ENCODE results near the gene ZDHHC20.

Gene ZDHHC20, protein sequence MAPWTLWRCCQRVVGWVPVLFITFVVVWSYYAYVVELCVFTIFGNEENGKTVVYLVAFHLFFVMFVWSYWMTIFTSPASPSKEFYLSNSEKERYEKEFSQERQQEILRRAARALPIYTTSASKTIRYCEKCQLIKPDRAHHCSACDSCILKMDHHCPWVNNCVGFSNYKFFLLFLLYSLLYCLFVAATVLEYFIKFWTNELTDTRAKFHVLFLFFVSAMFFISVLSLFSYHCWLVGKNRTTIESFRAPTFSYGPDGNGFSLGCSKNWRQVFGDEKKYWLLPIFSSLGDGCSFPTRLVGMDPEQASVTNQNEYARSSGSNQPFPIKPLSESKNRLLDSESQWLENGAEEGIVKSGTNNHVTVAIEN

DNA sequence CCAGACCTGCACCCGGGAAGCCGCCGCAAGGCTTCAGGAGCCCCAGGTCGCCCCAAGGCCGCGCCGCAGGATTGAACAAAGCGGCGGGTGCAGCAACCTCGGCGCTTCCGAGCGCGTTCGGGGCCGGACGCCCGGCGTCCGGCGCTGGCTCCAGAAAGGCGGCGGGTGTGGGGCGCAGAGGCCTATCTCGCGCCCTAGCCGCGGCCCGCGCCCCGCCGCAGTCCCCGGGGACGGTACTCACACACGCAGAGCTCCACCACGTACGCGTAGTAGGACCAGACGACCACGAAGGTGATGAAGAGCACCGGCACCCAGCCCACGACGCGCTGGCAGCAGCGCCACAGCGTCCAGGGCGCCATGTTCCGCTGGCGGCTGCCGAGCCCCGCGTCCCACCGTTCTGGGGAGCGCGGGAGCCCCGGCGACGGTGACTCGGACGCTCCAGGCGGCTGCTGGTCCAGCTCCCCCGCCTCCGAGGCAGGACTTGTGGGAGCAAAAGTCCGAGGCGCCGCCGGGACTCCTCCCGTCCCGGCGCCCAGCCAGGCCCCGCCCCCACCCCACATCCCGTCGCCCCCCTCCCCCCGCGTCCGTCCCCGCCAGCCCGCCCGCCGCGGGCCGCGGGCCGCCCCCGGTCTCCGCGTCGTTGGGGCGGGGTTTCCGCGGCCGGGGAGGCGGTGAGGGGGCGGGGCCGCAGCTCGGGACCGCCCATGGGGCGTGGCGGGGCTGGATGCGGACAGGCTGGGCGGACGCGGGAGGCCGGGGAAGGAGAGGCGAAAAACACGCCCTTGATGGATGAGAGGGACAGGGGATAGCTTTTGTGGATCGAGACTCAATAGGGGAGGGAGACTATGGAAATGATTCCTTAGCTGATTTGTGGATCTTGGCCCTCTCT lies at the start of gene ZDHHC20:
ZDHHC20 (minus strand) TSS at position 491 of the 889 bp plus-strand sequence; CDS start at position 359, 132 bp downstream.
- DNase-seq: peak; percentile 96

DNA sequence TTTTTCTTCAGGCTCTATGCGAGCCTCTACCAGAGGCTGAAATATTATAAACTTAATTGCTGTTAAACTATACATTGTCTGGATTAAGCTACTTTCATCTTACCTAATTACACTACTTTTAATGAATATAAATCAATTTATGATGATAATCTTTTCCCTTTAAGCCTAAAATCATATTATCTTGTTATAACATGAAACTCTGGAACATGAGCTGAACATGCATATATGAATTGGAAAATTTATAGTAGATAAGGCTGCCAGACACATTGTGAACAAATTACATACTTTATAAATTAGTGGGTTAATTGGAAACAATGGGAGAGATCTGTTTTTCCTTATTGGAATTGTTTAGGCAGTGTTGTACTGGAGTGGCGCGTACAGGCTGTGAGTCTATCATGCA lies 45.3 kb upstream of the ZDHHC20 start:
- no peak for DNase-seq

DNA sequence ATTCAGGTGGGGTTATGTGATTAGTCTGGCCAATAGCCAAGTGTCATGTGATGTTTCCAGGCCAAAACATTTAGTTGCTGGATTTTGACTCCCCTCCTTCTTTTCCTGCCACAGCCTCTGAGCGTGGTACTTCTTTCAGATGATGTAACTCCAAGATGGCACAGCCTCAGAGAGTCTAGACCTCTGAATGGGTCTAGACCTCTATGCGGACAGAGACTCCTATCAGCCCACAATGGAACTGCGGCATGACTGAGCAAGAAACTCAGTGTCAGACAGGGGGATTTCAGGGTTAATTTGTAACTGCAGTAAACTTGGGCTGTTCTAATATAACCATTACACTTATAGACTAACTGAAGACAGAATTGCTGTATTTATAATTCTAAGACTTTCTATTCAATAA lies 42.6 kb upstream of the ZDHHC20 start:
- DNase-seq: no peak

DNA sequence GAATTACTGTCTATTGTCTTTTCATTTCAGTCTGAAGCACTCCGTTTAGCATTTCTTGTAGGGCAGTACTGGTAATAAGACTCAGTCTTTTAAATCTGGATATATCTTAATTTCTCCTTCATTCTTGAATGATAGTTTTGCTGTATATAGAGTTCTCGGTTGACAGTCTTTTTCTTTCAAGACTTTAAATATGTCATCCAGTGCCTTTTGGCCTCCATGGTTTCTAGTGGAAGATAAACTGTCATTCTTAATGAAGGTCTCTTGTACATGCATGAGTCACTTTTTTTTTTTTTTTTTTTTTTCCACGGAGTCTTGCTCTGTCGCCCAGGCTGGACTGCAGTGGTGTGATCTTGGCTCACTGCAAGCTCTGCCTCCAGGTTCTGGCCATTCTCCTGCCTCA lies 27.2 kb upstream of the ZDHHC20 start:
- DNase-seq: no peak

DNA sequence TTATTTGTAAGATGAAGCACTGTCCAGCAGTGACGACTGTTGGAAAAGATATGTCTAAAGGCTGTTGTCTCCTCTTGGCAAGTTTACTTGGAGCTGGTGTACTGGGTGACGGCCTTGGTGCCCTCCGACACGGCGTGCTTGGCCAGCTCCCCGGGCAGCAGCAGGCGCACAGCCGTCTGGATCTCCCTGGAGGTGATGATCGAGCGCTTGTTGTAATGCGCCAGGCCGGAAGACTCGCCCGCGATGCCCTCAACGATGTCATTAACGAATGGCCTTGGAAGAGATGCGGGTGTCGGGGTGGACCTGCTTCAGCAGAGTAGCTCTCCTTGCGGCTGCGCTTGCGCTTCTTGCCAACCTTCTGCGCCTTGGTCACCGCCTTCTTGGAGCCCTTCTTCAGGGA lies 24.6 kb upstream of the ZDHHC20 start:
- DNase-seq: no peak

DNA sequence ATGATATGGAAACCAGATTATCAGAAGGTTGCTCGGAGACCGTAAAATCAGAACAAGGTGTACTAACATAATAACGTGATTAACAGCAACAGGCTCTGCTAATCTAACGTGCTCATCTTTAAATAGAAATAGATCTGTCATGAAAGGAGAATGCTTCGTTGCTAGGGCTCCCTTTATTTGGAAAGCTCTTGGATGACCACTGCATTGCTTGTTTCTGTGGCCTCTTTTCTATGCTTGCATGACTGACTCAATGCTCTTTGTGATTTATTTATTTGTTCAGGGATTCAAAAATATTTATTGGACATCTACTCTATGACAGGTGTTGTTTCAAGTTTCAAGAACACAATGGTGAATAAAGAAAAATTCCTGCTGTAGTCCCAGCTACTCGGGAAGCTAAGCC lies 22.3 kb upstream of the ZDHHC20 start:
- no peak for DNase-seq

DNA sequence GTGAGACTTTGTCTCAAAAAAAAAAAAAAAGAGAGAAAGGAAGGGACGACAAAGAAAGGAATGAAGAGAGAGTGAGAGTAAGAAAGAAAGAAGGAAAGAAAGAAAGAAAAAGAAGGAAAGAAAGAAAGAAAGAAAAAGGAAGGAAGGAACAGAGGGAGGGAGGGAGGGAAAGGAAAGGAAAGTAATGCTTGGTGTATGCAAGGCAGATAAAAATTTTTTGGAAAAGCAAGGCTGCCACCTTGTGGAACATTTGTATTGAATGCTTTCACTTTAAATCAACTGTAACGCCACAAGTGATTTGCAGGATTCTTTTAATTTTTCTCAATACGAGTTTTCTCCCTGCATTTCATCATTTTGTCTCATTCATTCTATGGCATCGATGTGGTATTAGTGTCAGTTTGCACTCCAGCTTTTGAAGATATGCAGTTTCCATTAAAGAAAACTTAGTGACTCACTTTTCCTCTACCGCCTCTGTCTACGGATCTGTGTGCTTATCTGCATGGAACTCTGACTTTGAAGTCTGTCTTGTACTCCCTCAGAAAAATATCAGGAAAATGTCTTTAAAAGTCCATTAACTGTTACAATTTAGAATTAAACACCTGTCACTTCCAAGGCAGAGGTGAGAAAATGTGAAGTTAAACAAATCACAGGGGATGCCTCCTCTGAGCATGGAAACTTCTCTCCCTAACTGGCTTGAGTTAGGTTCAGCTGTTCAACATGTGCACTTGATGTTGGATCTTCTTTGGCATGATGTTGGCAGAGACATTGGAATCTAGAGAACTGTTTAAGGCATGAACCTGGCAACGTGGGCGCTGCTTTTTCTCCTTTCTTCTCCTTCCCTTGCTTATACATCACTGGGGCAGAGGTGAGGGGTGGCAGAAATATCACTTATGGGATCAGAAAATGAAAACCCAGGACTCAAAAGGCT lies 20.0 kb upstream of the ZDHHC20 start:
- peak; percentile 42 for DNase-seq

DNA sequence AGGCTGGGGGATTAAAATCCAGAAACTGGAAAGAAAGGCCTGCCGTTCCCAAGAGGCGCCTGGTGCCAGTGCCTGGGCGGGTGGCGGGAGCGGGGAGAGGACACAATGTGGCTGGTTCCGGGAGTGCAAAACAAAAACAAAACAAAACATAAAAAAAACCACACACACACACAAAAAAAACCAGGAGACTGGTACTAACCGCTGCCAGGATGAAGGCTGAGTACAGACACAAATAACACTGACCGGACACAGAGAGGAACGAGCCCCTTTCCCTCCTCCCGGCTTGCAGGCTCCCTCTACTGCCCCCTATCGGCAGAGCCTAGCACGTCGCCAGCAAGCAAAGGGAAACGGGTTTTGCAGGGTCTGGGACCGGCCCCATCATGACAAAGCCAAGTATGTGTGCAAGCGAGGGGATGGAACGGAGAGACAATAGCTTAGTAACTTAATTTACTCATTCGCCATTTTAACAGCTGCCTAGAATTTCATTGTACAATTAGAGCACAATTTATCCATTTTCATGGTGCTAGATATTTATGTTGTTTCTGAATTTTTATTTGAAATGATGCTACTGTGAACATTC lies 17.9 kb upstream of the ZDHHC20 start:
- peak; percentile 78 for DNase-seq

DNA sequence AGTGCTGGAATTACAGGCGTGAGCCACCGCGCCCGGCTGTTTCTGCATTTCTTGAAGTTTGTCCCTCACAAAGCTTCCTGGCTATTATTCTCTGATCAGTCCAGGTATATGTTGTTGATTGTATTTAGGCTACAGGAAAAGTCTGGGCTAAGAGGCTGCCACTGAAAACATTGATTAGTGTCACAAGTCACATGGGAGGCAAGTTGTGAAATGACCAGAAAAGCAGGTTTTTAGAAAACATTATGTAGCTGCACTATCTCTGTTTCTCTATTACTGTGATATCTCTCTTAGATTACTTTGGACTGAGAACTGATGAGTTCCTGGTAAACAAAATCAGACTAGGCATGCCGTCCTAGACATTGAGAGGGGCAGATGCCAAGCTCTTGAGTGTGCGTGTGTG lies 16.0 kb upstream of the ZDHHC20 start:
- DNase-seq: no peak

DNA sequence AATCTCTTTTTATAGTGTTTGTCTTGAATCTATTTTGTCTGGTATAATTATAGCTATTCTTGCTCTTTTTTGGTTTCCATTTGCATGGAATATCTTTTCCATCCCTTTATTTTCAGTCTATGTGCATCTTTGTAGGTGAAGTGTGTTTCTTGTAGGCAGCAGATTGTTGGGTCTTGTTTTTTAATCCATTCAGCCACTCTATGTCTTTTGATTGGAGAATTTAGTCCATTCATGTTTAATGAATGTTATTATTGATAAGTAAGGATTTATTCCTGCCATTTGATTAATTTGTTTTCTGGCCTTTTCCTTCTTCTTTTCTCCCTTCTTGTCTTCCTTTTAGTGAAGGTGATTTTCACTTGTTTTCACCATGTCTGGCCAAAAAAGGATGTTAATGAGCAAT lies 11.7 kb upstream of the ZDHHC20 start:
- DNase-seq: no peak

DNA sequence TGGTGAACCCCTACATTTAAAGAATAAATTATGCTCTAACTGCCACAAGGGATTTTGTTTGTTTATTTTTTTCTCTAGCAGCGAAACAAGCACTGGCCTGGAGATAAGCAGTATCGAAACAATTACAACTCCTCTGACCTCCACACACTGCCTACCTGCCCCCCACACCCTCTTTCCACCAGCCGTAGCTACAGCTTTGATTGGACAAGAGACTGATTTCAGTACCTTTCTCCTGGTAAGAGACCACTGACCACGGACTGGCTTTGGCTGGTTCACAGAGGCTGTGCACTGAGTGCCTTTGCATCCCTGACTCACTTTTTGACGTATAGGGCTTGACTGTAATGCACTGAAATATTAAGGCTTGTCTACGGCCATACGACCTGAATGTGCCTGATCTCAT lies 7.4 kb upstream of the ZDHHC20 start:
- no peak for DNase-seq

DNA sequence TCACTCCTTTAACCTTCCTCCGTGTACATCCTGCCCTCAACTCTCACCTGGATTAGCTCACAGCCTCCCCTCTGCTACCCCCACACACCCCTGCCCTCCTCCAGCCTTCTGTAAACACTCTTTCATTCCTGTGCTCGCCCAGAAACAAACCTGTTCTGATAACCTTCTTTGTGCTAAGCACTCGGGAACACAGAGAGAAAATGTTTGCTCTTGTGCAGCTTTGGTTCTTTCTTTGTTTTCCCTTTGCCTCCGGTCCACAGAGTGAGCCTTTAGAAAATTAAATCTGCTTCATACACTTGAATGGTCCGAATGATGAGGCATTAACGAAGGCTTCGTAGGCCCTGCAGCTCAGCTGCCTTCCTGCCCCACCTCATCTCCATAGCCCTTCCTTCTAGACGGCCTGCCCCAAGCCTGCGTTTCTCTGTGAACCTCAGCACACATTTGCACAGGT lies 6.6 kb upstream of the ZDHHC20 start:
- no peak for DNase-seq

DNA sequence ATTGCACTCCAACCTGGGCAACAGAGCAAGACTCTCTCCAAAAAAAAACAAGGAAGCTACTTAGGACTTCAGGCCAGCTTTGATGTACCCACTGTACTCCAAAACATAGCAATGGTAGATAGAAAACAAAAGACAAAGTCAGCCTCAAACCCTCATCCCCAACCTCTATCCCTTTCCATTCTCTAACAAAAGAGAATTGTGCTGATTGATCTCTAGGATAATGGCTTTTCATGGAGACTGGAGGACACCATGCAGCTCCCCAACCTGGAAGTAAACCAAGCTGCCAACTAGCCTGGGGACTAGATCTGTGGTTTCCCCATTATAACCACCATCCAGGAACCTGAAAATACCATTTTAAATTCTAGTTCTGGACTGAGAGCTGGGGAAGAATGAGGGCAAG lies 4.3 kb upstream of the ZDHHC20 start:
- DNase-seq: no peak

DNA sequence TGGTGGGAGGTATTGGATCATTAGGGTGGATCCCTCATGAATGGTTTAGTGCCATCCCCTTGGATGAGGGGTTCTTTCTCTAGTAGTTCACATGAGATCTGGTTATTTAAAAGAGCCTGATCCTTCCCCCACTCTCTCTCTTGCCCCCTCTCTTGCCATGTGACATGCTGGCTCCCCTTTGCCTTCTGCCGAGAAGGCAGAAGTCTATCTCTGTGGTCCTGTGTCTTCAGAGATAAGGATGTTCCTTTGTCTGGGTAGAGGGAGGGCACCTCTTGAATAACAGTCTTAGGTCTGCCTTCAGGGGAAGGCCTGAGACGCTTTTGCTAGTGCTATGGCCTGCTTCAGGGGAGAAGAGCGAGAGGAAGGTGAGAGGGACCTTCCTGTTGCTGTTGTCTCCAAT lies 2.0 kb upstream of the ZDHHC20 start:
- no peak for DNase-seq

DNA sequence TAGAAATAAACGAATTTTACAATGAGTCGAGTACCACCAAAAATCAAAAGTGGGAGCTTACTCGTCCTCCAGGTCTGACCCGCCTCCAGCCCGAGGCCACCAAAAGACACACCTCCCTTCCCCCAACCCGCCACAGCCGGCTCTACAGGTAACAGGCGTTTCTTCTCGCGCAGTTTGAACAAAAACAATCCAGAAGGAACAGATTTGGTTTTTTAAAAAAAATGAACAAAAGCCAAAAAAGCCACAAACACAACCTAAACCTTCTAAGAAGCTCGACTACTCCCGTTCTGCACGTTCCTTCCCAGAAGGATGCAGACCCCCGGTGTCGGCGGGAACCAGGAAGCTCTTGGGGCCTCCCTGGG lies 671 bp downstream of the ZDHHC20 start:
- DNase-seq: no peak

DNA sequence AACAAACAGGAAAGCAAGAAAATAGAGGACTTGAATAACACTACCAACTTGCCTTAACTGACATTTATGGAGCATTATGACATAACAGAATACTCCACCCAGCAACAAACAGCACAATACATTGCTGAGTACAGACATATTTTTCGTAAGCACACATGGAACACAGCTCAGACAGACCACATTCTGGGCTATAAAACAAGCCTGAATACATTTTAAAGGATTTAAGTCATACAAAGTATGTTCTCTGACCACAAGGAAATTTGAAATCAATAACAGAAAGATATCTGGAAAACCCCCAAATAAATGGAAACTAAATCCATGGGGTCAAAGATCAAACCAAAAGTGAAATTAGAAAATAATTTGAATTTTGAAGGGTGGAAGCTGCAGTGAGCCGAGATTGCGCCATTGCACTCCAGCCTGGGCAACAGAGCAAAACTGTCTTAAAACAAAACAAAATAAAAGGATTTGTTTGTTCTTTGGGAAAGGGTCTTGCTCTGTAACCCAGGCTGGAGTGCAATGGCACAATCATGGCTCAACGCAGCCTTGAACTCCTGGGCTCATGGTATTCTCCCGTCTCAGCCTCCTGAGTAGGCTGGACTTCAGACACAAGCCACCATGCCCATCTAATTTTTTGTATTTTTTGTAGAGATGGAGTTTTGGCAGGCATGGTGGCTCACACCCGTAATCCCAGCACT lies 5.6 kb downstream of the ZDHHC20 start:
- no peak for DNase-seq

DNA sequence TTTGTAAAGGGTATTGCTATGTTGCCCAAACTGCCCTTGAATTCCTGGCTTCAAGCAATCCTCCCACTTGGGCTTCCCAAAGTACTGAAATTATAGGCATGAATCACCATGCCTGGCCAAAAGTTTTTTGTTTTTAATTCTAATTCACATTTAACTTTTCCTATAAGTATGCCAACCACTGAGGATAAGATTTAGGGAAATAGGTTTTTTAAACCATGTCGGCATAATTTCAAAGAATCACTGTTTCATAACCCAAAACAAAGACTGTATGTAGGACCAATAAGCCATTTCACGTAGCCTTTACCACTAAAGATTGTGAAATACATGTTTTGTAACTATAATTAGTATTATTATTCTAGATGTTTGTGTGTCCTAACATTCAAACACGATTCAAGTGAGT lies 8.2 kb downstream of the ZDHHC20 start:
- DNase-seq: no peak

DNA sequence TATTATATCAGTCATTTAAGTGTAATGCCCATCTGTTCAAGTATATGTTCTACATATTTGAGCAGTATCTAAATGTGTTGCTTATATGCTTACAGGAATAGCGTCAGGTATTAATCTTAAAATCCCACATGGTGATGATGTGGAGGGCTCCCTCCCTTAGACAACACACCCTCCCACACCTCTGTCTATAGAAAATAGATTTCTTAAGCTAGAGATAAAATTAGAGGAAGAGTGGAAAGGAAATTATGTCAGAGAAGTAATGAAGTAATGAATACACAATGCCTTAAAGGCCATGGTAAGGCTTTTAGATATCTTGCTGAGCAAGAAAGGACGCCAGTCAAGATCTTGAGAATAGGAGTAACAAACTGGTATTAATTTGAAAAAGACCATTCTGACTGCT lies 12.4 kb downstream of the ZDHHC20 start:
- DNase-seq: no peak

DNA sequence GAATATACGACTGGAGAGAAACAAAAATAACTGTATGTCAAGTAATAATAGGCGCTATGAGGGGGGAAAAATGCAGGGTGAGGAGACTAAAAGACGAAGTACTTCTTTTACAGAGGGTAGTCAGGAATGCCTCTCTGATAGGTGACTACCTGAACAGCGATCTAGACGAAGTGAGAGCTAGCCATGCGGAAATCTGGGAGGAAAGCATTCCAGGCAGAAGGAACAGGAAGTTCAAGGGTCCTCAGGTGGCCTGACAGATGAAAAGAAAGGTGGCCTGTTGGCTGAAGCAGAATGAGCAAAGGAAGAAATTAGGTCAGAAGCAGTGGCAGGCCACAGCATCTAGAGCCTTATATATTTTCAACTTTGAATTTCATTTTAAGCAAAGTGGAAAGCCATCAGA lies 13.3 kb downstream of the ZDHHC20 start:
- no peak for DNase-seq

DNA sequence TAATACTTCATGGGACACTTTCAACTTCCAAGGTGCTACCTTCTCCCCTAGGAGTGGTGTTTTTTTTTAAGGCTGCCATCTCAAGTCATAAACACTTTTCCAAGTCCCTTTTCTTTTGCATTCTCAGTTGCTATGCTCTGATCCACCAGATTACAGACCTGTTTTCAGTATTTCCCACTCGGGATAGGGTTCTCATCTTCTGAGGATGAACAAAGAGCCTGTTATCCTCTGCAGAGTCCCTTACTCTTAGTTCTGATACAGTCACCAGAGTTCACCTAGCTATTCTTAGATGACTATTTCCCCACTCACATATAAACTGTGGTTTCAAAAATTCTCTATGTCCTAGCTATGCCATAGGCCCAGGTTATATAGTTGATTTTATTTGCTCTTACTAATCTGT lies 15.9 kb downstream of the ZDHHC20 start:
- no peak for DNase-seq

DNA sequence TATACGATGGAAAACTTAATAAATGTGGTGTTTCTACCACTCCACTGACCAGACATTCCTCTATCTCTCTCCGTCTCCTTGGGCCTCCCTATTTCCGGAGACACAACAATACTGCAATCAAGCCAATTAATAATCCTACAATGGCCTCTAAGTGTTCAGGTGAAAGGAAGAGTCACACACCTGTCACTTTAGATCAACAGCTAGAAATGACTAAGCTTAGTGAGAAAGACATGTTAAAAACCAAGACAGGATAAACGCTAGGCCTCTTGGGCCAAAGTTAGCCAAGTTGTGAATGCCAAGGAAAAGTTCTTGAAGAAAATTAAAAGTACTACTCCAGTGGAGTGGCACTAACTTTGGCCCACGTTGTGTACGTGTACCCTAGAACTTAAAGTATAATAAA lies 22.5 kb downstream of the ZDHHC20 start:
- no peak for DNase-seq

DNA sequence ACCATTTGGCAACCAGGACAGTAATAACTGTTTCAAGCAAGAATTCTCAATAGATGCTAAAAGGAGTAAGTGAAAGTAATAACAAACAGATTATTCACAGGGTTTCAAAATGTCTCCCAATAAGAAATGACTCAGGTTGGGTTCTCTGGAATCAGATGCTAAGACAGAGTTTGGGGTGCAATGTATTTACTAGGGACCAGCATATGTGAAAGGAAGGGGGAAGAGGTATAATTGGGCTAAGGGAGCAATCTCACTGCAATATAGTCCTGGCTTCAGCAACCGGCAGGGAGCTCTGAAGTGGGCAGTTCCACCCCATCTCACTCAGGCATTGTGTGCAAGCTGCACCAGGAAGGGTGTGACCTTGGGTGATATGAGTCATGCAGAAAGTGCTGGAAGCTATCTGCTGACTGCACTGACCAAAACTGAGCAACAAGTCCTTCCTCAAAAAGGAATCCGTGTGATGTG lies 23.4 kb downstream of the ZDHHC20 start:
- DNase-seq: peak; percentile 66

Data from T1000 (cell line).